GM18511 (cell line): ENCODE results near the gene CELA3A.
"Not testable (repeated sequence)": the region's sequence is repeated elsewhere in the genome, so short reads cannot be mapped to it uniquely, and the experiment has no call there.

Source experiments
- ATAC-seq: cut with Tn5 transposase; IDR thresholded peaks from one replicate; pipeline ENCODE4 v1.9.1; 2021; ENCODE audit warnings: mild to moderate bottlenecking, moderate library complexity; ENCODE audit not compliant: unreplicated experiment

CELA3A gene

DNA sequence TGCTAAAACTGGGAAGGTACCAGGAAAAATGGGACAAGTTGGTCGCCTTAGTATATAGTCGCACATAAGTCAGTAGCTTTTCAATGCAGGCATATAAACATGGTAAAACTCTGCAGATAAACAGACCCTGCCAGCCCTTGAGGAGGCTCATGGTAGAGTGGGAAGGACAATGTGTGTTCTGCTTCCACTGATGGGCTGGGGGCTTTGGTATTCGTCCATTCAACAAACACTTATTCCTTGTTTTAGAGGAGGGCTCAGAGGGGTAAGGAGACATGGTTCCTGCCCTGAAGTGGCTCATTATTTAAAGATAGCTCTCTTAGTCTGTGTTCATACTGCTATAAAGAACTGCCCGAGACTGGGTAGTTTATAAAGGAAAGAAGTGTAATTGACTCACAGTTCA lies 11.3 kb downstream of the CELA3A start:
- ATAC-seq, result not testable (repeated sequence)

DNA sequence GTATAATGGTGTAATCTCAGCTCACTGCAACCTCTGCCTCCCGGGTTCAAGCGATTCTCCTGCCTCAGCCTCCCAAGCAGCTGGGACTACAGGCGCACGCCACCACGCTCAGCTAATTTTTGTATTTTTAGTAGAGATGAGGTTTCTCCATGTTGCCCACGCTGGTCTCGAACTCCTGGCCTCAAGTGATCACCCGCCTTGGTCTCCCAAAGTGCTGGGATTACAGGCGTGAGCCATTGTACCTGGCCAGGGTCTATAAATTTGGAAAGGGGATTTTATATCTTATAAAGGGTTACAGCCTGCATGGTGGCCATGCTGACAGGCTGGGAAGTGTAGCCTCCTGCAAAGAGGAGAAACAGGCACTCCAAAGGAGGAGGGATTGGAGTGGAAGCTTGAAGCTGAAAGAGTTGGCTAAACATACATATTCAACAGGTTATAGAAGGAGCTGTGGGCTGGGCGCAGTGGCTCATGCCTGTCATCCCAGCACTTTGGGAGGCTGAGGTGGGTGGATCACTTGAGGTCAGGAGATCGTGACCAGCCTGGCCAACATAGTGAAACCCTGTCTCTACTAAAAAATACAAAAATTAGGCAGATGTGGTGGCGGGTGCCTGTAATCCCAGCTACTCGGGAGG lies 13.2 kb downstream of the CELA3A start:
- not testable (repeated sequence) for ATAC-seq

DNA sequence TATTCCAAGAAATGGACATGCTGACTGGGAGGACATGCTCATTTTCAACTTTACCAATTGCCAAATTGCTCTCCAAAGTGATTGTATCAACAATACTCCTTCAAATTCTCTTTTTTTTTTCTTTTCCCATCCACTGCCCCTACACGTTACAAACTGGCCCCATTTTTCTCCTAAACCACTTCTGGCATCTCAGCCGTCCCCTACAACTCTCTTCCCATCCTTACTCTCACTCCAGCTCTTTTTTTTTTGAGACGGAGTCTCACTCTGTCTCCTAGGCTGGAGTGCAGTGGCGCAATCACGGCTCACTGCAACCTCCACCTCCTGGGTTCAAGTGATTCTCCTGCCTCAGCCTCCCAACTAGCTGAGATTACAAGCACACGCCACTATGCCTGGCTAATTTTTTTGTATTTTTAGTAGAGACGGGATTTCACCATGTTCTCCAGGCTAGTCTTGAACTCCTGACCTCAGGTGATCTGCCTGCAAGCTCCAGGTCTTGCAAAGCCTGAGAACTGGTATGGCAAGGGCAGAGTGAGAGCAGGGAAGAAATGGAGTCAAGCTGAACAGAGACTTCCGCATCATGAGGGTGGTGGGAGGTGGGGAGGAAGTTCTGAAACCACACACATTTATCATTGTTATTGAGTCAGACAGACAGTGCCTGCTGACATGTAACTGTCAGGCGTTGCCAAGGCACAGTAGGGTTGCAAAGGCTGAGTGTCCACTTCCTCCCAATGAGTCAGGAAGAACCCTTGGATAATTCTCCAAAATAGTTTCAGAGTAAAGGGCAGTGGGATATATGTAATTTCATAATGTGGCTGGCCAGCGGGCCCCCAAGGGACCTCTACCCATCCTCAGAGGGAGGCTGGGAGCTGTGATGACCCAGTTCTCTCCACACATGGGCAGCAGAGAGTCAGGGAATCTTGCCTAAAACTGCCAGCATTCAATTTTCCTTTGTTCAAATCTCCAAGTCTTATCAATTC lies 17.4 kb downstream of the CELA3A start:
- ATAC-seq, result peak; percentile 60

DNA sequence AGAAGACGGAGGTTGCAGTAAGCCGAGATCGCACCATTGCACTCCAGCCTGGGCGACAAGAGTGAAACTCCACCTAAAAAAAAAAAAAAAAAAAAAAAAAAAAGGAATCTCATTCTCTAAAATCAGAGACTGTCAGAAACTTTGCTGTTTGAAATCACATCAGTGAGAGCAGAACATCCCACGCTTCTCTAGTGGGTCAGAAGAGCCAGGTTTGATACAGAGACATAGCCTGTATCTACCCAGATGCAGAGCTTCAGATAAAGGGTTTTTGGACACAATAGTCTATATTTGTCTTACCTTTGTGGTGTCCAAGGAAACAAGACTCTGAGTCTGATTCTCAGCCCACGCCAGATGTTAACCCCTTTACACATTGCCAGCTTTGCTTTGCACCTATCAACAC lies 19.6 kb downstream of the CELA3A start:
- ATAC-seq, result no peak

DNA sequence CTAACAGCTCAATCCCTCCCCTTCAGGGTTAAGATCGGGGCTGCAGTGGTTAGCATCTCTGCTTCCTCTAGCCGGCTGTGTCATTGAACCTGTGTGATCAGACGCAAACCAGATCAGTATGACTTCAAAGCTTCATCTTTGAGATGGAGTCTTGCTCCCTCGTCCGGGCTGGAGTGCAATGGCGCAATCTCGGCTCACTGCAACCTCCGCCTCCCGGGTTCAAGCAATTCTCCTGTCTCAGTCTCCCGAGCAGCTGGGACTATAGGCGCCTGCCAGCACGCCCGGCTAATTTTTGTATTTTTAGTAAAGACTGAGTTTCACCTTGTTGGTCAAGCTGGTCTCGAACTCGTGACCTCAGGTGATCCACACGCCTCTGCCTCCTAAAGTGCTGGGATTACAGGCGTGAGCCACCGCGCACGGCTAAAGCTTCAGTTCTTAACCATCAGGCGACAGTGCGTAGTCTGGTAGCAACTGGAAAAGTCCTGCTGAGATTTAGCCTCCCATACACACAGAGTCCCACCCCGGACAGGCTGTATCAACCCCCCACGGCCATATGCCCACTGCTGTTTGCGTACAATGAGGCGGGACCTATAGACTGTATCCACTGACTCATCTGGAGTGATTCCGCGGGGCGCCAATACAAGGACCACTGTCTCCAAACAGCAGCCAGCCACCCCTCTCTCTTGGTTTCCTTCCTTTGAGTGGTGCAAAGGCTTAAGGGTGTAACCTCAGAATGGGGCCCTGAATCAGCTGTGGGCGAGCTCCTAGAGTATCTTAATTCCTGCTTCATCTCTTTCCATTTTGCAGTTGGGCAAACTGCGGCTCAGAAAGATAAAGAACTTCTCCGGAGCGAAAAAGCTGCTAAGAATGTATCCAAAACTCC lies 23.3 kb downstream of the CELA3A start:
- ATAC-seq, result peak; percentile 50

DNA sequence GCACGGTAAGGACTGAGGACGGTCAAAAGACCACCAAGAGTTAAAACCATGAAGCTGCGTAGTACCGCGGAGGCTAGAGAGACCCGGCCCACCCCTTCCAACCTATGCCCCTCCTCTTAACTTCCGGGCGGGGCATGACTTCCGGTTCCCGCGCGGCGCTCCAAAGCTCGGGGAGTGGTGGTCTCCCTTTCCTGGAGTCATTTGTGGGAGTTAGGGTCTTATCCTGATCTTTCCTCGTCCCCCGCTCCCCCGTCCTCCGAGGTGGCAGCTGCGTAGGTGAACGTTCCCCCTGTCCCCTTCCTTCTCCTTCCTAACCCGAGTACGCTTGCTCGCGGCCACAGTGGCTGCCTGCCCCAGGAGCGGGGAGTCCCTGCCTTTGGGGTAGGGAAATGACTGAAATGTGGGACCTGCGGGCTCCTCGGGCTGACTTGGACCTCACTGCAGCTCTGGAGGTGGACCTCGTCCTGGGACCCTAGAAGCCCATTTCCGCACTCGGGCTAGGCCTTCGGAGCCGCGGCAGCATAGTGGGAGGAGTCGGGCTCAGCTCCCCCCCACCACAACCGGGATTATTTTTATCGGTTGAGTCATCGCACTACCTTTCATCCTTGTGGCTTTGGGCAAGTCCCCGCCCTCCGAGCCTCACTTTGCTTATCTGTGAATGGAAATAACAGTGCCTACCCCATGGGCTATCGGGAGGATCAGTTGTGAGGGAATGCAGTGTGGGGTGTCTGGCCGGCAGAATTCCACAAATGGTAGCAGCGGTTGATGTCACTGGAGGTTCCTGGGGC lies 24.1 kb downstream of the CELA3A start:
- ATAC-seq, result peak; percentile 76

DNA sequence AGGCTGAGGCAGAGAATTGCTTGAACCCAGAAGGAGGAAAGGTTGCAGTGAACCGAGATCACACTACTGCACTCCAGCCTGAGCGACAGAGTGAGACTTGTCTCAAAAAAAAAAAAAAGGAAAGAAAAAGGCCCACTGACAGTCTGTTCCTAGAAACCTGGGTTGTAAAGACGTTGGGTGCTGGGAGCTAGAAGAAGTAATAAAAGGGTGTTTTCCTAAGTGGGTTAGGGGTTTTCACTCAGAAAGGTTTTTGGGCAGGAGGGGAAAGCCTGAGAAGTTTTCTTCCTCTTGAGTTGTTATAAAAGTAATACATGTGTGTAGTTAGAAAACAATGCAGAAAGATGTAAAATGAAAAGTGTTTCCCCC lies 25.4 kb downstream of the CELA3A start:
- ATAC-seq, result no peak

DNA sequence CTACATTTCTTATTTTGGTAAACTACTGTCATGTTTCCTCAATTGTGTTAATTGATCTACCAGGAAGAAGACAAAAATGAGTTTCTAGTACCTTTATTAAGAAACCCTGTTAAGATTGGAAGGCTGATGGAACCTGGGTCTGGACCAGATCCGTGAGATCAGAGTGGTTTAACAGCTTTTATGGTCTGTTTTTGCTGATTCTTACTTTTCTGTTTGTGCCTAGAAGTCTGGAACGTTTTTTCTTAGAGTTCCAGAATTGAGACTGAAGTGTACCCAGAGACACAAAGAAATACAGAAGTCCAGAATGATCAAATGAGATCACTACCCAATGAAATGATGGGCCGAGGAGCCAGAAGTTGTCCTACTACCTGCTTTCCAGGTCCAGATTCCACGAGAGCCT lies 28.6 kb downstream of the CELA3A start:
- ATAC-seq, result no peak

DNA sequence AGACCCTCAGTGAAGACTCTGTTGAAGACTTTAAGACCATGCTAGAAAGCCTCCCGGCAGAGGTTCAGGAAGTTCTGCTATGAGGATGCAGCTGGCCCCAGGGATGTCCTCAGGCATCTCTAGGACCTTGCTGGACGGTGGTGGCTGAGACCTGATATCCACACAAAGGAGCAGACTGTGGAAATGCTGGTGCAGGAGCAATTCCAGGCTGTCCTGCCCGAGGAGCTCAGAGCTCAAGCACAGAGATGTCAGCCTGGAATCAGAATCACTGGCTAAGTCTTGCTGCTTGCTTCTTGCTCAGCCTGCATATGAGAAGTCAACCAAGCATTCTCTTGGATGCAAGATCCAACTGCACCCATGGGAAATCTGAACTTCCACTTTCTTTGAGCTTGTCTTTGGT lies 29.0 kb downstream of the CELA3A start:
- no peak for ATAC-seq

DNA sequence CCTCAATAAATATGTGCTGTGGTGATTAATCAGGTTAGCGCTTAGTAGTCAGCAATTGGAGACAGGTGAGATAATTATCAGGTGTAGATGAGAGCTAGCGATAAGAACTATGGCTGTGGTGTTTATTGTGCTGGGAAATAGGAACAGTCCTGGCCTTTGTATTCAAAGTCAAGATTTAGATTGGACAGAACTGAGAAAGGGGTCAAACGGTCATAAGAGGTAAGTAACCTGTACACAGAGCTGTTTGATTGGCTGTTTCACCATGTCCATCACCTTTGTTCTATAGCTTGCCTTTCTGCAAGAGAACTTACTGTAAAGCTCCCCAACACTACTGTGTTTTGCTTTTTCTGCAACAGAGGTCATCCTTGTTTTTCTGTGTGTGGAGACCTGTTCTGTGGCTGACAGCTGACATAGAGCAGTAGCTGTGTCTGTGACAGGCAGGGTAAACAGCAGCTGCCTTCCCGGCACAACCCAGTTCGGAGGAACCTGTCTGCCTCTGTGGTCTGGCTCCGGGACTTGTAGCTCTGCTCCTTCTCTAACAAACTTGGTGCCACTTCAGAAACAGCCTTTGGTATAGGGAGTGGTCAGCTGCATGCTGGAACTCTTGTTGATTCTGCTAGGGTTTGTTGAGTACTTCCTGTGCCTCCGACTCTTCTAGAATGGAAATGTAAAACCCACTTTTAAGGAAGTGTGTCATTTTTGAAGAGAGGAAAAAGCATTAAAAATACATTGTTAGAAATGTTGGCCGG lies 29.9 kb downstream of the CELA3A start:
- ATAC-seq, result no peak

DNA sequence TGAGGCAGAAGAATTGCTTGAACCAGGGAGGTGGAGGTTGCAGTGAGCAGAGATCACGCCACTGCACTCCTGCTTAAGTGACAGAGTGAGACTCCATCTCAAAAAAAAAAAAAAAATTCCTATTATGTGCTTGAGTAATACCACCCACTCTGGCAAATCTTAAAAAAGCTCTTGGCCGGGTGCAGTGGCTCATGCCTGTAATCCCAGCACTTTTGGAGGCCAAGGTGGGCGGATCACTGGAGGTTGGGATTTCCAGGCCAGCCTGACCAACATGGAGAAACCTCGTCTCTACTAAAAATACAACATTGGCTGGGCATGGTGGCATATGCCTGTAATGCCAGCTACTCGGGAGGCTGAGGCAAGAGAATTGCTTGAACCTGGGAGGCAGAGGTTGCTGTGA lies 33.4 kb downstream of the CELA3A start:
- ATAC-seq, result not testable (repeated sequence)

DNA sequence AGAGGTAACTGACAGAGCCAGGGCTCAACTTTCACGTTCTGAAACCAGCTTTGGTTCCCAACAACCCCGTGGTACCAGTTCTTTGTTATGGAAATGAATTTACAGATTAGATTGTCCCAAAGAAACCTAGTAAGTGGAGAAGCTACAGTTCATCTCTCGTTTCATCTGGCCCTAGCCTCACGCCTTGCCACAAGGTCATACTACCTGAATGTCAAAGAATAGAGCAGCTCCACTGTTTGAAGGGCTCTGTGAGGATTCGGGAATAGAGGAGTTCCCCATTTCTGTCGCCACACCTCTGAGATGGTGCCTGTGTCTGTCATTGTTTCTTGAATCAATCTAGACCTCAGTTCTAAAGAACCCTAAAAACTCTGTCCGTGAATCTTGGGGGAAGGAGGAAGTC lies 36.1 kb downstream of the CELA3A start:
- ATAC-seq, result no peak

DNA sequence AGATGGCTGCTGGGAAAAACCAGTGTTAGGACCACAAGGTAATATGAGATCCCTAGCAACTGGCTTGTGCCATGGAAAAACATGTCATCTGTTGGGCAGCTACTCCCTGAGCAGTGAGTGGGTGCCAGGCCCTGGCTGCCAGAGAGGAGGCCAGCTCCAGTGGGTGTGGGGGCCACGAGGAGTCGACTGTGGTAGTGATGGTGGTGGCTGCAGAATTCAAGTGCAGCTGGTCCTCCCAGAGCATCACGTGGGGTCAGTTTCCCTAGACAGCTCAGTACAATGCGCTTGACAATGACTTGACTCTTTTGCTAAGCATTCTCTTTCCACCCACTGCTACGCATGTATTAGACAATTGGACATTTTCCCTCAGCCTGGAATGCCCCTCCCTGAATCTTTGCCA lies 36.6 kb downstream of the CELA3A start:
- ATAC-seq, result no peak

DNA sequence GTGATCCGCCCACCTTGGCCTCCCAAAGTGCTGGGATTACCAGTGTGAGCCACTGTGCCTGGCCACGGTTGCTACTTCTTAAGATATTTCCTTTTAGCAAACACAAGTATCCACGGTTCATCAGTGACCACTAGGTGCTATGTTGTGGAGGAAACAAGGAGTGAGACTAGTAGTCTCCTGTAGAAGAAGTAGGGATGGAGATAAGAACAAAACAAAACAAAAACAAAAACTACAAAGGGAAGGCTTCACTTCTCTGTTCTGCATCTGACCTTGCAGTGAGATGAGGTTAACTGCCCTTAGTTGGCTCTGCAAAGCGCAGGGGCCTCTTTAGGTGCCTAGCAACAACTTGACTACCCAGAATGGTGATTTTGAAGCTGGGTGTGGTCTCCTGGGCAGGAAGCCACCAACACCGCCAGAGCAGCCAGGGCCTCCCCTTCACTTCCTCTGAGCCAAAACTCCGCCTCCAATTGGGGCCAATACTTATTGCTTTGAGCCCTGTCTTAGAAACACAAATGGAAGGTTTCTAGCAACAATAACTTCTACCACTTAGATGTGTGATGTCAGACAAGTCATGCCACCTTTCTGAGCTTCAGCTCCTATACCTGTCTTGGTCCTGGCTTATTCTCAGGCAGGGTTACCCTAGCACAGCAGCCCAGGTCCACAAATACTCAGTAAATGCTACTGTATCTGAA lies 38.3 kb downstream of the CELA3A start:
- ATAC-seq, result peak; percentile 98

DNA sequence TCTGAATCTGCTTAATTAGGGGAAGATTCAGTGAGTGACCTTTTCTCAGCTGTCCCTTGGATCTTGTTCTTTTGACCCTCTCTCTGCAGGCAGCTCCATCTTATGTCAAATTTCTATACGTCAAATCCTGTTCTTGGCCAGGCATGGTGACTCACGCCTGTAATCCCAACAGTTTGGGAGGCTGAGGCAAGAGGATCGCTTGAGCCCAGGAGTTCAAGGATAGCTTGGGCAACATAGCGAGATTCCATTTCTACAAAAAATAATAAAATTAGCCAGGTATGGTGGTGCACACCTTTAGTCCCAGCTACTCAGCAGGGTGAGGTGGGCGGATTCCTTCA lies 38.8 kb downstream of the CELA3A start:
- no peak for ATAC-seq

DNA sequence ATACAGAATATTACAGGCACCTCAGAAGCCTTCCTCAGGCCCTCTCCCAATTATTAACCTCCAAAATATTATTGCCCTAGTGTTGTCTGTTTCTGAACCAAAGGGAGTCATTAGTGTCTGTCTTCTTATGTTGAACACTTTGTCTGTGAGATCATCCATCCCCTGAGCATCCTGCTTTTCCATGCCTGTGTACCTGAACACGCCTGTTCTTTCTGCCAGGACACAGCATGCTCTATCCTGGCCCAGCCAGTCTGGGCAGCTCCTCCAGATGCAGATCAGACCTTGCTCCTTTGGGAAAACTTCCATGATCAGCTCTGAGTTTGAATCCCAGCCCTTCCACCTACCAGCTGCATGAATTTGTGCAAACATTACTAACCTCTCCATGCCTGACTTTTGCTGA lies 40.0 kb downstream of the CELA3A start:
- ATAC-seq, result no peak

DNA sequence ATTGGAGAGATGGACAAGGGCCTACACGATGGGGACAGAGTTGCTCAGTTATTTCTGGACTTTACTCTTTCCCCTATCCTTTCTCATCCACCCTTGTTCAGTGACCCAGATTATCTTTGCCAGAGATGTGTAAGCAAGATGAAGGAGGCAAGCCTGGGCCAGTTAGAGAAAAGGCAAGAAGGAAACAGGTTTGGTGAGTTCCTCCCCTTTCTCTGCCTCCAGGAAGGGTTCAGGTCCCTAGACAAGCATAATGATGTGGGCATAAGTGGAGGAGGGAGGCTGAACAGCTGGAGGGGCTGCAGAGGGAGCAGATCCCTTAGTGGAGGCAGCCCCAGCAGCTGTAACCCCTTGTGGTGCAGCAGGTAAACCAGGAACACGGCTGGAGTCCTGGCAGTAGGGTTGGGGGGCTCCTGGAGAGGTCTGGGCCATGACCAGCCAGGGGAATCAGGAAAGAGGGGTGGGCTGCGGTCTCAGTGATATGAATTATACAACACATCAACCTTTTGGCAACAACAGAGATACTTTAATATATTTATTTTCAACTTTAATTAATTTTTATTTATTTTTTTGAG lies 41.8 kb downstream of the CELA3A start:
- no peak for ATAC-seq

DNA sequence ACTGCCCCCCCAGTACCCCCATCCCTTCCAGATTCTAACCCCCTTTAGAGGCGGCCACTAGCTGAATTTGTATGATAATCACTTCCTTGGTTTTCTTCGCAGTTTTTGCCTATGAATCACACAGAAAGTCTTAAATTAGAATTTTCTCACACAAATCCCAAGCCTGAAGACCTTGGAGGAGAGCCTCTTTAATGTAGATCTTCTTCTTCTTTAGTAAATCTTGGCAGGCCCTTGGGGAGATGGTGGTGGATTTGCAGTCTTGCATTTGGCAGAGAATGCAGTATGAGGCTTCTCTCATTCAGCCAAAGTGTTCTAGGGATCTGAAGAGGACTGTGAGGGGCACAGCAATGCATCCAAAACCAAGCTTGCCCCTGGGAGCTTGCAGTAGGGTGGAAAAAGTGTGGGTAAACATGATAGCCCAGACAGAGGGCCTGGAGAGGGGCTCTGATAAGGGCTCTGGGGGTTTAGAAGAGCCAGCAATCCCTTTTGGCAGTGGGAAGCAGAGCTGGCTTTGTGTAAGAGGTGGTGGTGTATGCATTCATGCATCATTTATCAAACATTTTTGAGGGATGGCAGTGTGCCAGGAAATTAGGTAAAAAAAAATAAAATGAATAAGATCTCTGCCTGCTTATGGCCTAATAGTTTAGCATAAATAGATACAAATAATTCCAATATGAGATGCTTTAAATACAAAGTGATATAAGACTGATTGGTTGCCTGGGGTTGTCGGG lies 43.4 kb downstream of the CELA3A start:
- ATAC-seq, result no peak
